ENCODE measurements around the gene CRNKL1.

Gene CRNKL1

GRCh38 chr20:19987046-19987445 lies 65.2 kb downstream of the CRNKL1 start:
- Mint-ChIP-seq H3K9me3 (ENCODE audit: low read depth) (no peaks in the 10 kb centered on the region), H3K27me3 (peaks cover 5% of the 10 kb centered on the region), H3K36me3 (no peaks in the 10 kb centered on the region)

GRCh38 chr20:19986419-19986818 lies 65.8 kb downstream of the CRNKL1 start:
- Mint-ChIP-seq H3K27me3 (peaks cover 5% of the 10 kb centered on the region), H3K36me3 (no peaks in the 10 kb centered on the region), H3K27ac (no peak overlapping the region), H3K4me1 (ENCODE audit: low read depth) (no peaks in the 10 kb centered on the region), H3K9me3 (ENCODE audit: low read depth) (no peaks in the 10 kb centered on the region), H3K4me3 (no peak overlapping the region)

More at GRCh38 chr20:19987046-19987445, 65.2 kb downstream of the CRNKL1 start:
- H3K4me3 Mint-ChIP-seq, result no peak overlapping the region
- H3K27ac Mint-ChIP-seq, result no peak overlapping the region
- H3K4me1 Mint-ChIP-seq (ENCODE audit: low read depth), result no peaks in the 10 kb centered on the region
